GM18951 (cell line): ENCODE results near the gene HDAC8.

Experiments
- POLR2A ChIP-seq: IDR thresholded peaks from 4 replicates; pipeline ENCODE4 v1.6.1; 2011; ENCODE audit warnings: mild to moderate bottlenecking; ENCODE audit not compliant: insufficient read length, insufficient read depth; ENCODE audit errors: extremely low read depth
- in situ Hi-C: fragments of 300-500 bp; cut with MboI; formaldehyde crosslinking; loops from one replicate; pipeline ENCODE4 v1.12.0; 2022; ENCODE audit warnings: low sequenced_read_pairs, mixed read lengths, inconsistent platforms; ENCODE audit not compliant: unreplicated experiment

The HDAC8 gene

GRCh38 chrX:72307646-72308051 is 265.0 kb downstream of the HDAC8 start:
- TF ChIP-seq POLR2A: no peak
- in situ Hi-C loops: no loop called here

GRCh38 chrX:72306851-72307645 is 265.6 kb downstream of the HDAC8 start:
- in situ Hi-C loops: no loop called here
- TF ChIP-seq POLR2A: no peak

- in situ Hi-C loops: no loop called here
- no peak for TF ChIP-seq POLR2A
Measured at GRCh38 chrX:72306085-72306801, 266.4 kb downstream of the HDAC8 start.

- in situ Hi-C loops: no loop called here
- TF ChIP-seq POLR2A: no peak
Measured at GRCh38 chrX:72305286-72306084, 267.2 kb downstream of the HDAC8 start, which contains the start of gene CITED1. Gene CITED1, minus strand, starts transcription at chrX:72305914. Its CDS starts 3,045 bp downstream, at chrX:72302869.

- in situ Hi-C loops: no loop called here
- TF ChIP-seq POLR2A: no peak
Measured at GRCh38 chrX:72304877-72305276, 267.8 kb downstream of the HDAC8 start.

GRCh38 chrX:72301781-72302180 is 270.9 kb downstream of the HDAC8 start:
- TF ChIP-seq POLR2A: no peak
- in situ Hi-C loops: no loop called here

GRCh38 chrX:72299891-72300630 is 272.6 kb downstream of the HDAC8 start:
- TF ChIP-seq POLR2A: no peak
- in situ Hi-C loops: no loop called here

GRCh38 chrX:72297953-72298730 is 274.5 kb downstream of the HDAC8 start:
- in situ Hi-C loops: no loop called here

GRCh38 chrX:72296991-72297390 is 275.7 kb downstream of the HDAC8 start:
- in situ Hi-C loops: no loop called here
- no peak for TF ChIP-seq POLR2A

More at GRCh38 chrX:72297953-72298730, 274.5 kb downstream of the HDAC8 start:
- TF ChIP-seq POLR2A: no peak

GRCh38 chrX:72295745-72296144 is 276.9 kb downstream of the HDAC8 start:
- in situ Hi-C loops: no loop called here
- no peak for TF ChIP-seq POLR2A

GRCh38 chrX:72294497-72294896 is 278.1 kb downstream of the HDAC8 start:
- no peak for TF ChIP-seq POLR2A
- in situ Hi-C loops: no loop called here

GRCh38 chrX:72282302-72282701 is 290.3 kb downstream of the HDAC8 start:
- TF ChIP-seq POLR2A: no peak
- in situ Hi-C loops: no loop called here
